ENCODE measurements around the gene DDX56.

DDX56 gene

DNA sequence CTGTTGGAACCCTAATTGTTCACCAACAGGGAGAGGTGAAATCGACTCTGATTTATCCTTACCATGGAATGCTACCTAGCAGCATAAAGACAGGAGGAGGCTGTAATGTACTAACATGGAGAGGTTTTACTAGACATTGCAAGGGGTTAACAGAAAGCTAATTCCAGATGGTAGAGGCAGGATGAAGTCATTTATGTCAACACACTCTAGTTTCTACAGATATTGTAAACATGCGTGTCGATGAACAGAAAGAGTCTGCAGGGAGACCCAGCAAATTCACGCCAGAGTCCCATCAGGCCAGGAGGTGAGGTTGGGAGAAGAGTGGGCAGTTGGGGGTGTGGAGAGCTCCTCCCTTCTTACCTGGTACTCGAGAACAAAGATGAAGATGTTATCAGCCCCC lies 39.6 kb downstream of the DDX56 start:
- no peak for DNase-seq

DNA sequence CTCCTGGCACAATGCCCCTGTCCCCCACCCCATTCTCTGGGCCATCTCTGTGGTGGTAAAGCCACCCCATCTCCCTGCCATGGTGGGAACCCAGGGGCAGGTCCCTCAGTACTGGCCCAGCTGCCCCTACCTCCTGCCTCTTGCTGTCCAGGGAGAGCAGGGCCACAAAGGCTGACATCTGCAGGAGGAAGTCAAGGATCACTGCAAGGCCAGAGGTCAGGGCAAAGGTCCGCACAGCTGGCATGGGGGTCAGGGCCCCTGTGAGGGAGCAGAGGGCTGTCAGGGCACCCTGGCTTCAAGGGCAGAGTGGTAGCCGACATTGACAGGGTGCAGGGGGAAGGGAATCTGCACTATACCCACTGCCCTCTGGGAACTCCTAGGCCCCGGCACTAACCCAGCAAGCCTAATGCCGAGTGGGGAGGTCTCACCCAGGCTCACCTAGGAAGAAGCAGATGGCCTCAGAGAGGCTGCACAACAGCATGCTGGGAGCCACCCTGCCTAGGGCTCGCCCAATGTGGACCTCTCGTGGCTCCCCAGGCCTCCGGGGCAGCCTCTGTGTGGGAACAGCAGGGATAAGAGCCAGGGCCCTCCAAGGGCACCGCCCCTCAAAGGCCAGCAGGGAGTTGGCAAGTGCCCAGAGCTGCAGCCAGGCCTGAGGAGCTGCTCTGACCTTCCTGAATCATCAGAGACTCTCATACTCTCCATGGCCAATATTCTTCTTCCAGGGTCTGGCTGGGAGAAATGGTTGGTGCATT lies 40.2 kb downstream of the DDX56 start:
- DNase-seq, result no peak

DNA sequence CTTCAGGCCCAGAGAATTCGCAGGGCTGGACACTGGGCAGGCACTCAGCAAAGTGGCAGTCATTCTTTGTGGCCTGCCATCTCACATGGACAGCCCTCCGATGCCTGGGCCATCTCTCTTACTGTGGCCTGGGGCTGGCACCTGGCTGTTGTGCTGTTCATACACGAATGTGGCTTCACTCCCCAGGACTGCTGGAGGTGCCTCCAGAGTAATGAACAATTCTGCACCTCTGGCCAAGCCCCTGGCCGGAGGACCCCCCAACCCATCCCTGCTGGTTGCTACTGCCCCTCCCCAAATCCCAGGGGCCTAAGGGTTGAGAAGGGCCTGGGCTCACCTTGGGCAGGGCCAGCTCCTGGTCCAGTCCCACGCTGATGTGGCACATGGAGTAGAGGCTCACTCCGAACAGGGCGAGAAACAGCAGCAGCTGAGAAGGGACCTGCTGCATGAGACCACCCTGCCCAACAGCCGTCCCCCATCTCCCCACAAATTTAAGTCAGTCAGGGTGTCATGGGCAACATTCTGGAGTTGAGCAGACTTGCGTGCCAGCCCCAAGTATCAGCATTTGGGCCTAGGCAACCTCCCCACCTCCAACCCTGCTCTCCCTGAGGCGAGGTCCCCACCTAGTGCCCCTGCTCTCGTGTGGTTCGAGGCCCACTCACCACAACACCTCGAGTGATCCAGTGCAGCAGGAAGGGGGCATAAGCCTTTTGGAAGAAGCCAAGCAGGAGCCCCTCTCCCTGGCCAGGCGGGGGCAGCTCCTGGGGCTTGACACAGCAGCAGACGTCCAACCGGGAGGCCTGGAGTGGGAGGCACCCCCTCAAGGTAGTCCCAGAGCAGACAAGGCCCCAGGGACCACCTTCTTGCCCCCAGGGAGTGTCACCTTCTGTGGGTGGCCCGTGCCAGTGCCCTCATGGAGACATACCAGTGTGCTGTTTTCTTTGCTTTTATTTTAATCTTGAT lies 42.0 kb downstream of the DDX56 start:
- DNase-seq, result no peak

DNA sequence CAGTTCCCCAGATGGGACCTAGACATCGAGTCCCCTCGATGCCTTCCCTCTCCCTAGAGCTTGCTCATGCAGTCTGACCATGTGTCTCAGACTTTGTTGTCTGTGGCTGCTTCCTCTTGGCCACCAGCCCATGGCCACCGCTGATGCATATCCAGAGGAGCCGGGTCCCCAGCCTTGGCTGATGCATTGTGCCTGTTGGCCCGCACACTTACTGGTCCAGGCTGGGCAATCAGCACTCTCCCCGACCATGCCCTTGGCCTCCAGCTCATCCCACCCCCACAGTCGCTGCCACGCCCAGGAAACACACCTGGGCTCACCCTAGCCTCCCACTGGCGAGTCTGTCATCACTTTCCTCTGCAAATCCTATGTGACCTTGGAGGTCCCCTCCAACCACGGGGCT lies 42.7 kb downstream of the DDX56 start:
- DNase-seq, result no peak

DNA sequence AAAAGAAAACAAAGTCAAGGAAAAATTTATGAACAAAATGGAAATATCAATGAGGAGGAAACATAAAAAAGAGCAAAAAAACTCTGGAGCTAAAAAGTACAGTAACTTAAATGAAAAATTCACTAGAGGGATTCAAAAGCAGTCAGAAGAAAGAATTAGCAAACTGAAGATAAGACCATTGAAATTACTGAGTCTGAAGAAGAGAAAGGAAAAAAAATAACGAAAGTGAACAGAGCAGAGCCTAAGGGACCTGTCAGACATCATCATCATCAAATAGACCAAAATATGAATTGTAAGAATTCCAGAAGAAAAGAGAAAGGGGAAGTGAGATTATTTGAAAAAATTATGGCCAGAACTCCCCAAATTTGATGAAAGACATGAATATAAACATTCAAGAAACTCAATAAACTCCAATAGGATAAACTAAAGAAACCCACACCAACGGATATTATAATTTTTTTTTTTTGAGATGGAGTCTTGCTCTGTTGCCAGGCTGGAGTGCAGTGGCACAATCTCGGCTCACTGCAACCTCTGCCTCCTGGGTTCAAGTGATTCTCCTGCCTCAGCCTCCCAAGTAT lies 48.8 kb downstream of the DDX56 start:
- DNase-seq, result no peak

DNA sequence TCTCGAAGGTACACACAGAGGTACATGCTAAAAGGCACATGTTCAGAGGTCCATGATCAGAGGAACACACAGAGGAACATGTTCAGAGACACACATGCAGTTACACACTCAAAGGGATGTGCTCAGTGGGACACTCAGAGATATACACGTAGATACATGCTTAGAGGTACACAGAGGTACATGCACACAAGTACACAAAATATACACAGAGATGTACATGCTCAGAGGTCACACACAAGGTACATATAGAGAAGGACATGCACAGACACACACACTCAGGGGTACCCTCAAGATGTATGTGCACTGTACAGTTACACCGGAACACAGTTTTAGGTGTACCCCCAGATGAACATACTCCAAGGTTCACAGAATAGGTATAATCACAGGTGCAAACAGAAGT lies 51.4 kb downstream of the DDX56 start:
- DNase-seq, result no peak

DNA sequence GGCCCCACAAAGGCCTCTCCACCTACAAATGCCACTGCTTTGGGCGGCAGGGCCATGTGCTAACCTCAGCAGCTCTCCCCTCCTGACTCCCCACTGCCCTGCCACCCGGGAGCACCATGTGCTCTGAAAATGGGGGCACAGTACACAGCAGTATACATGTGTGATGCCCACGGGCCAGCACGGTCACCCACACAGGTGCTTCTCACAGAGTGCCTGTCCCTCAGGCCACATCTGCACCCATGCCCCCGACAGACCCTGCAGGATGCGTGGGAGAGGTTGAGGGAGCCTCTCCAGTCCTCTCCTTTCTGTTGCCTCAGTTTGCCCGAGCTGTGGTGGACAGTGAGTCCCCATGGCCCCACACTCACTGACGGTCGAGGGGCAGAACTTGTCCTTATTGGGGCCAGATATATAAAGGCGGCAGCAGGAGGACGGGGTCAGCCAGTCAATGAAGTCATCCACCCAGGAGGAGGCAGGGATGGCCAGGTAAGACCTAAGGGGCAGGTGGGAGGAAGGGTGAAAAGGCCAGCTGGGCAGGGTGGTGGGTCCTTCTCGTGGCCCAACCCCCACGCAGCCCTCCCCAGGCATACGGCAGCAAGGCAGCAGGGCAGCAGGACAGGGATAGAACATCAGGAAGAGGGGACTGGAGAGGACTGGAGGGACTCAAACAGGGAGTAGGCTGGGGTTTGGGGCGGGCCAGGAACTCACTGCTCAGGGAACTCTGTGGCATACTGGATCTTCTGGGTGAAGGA lies 52.2 kb downstream of the DDX56 start:
- DNase-seq, result no peak

DNA sequence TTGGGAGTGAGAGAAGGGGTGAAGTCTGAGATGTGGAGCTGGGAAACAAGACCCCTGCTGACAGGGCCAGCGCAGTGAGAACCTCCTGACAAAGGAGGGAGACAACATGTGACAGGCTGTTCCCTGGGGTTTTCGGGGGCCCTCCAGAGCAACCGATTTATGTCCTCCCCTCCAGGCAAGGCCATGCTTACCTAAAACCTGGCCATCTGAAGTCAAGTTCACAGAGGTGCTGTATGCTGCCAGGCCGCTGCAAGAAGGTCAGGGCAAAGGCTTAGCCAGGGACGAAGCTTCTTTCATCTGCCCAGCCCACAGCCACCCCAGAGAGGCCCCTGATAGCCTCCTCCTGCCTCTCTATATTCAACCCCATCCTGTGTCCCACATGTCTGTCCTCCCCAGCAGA lies 53.1 kb downstream of the DDX56 start:
- DNase-seq, result no peak

DNA sequence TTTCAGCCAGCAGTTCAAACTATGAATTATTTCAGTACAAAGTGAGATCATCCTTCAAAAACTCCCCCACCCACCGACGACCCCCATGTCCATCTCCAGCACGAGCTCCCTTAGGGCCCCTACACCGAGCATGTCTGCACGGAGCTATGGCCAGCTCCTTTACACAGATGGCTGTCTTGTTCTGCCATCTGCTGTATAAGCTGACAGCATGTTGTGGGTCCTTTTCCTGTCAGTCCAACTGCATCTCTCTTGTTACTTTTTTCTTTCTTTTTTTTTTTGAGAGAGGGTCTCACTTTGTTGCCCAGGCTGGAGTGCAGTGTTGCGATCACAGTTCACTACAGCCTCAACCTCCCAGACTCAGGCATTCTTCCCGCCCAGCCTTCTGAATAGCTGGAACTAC lies 54.2 kb downstream of the DDX56 start:
- no peak for DNase-seq

DNA sequence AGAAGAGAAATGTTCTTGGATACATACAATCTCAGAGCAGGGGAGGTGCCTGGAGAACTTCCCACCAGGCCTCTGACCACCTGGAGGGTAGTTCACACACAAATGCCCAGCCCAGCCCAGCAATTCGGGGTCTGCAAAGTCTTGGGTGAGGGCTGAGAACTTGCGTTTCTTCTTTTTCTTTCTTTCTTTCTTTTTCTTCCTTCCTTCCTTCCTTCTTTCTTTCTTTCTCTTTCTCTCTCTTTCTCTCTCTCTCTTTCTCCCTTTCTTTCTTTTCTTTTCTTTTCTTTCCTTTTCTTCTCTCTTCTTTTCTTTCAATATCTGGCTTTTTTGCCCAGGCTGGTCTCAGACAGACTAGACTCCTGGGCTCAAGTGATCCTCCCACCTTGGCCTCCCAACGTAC lies 54.9 kb downstream of the DDX56 start:
- DNase-seq, result no peak

DNA sequence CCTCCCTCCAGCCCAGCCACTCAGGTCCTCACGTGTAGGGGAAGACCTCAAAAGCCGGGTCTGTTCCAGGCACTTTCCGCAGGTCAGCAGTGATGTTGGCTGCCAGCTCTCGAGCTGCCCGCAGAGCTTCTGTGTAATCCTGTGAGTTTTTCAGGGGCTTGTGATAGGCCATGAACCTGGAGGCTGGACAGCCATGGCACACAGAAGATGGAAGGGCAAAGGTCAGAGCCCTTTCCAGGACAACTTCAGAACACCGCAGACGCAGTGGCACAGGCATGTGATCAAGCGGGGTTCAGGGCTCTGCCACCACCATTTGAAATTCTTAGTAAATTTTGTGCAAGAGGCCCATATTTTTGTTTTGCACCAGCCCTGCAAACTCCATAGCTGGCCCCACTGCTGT lies 56.5 kb downstream of the DDX56 start:
- DNase-seq, result no peak
